Progenitor cell of endocrine pancreas (in vitro differentiated cells): ENCODE measurements around the gene ENAH. TPM values are rescaled to one million over a fixed set of nuclear protein-coding genes. Genes with fewer than 3 reads are reported as not detected.
A peak's percentile ranks its signal among the peaks of the same experiment; 100 is the strongest.

Experiments
- DNase-seq: peaks from one replicate; pipeline ENCODE4 v3.0.0; 2021; ENCODE audit warnings: low spot score; ENCODE audit not compliant: unreplicated experiment
- H3K27ac Mint-ChIP-seq: 2 replicates; pipeline ENCODE4 v1.8.0; 2021; ENCODE audit warnings: mild to moderate bottlenecking, moderate library complexity, mixed read lengths
- H3K27me3 Mint-ChIP-seq: 2 replicates; pipeline ENCODE4 v1.8.0; 2021; ENCODE audit warnings: mixed read lengths
- H3K36me3 Mint-ChIP-seq: 2 replicates; pipeline ENCODE4 v1.8.0; 2022; ENCODE audit warnings: mixed read lengths; ENCODE audit not compliant: insufficient read depth
- H3K4me1 Mint-ChIP-seq: 2 replicates; pipeline ENCODE4 v1.8.0; 2021; ENCODE audit warnings: low read depth, mixed read lengths
- H3K4me3 Mint-ChIP-seq: 2 replicates; pipeline ENCODE4 v1.8.0; 2021; ENCODE audit warnings: low read depth, mild to moderate bottlenecking, moderate library complexity, mixed read lengths
- H3K9me3 Mint-ChIP-seq: 2 replicates; pipeline ENCODE4 v1.8.0; 2021; ENCODE audit warnings: low read depth, mixed read lengths
- CTCF ChIP-seq: fragments of 200-600 bp; sonication (generic); IDR thresholded peaks from one replicate; pipeline ENCODE4 v1.5.0; 2021; ENCODE audit warnings: antibody characterized with exemption, mild to moderate bottlenecking; ENCODE audit not compliant: unreplicated experiment
- total RNA-seq: library from RNA; stranded (reverse); gene quantifications from 2 replicates; pipeline ENCODE4 v1.2.1, GENCODE V29; 2021

The ENAH gene
- total RNA-seq, 1 donor from 2014 or later = 217 TPM

GRCh38 chr1:225565847-225566246 is 87.1 kb downstream of the ENAH start:
- Mint-ChIP-seq H3K9me3 (no peaks in the 10 kb centered on the region), H3K27me3 (no peaks in the 10 kb centered on the region), H3K36me3 (peaks cover 16% of the 10 kb centered on the region), H3K27ac (peak overlapping the region; percentile 65), H3K4me1 (peaks cover 12% of the 10 kb centered on the region), H3K4me3 (no peak overlapping the region)
- no peak for DNase-seq
- no peak for TF ChIP-seq CTCF

GRCh38 chr1:225561675-225562074 is 91.2 kb downstream of the ENAH start:
- no peak overlapping the region for H3K27ac Mint-ChIP-seq
- H3K9me3 Mint-ChIP-seq = peaks cover 7% of the 10 kb centered on the region
- no peak for TF ChIP-seq CTCF
- H3K4me1 Mint-ChIP-seq = peaks cover 9% of the 10 kb centered on the region
- DNase-seq = no peak
- peaks cover 36% of the 10 kb centered on the region for H3K36me3 Mint-ChIP-seq
- H3K27me3 Mint-ChIP-seq = no peaks in the 10 kb centered on the region
- no peak overlapping the region for H3K4me3 Mint-ChIP-seq

- no peak overlapping the region for H3K27ac Mint-ChIP-seq
- H3K4me3 Mint-ChIP-seq = no peak overlapping the region
- peaks cover 34% of the 10 kb centered on the region for H3K36me3 Mint-ChIP-seq
- peaks cover 9% of the 10 kb centered on the region for H3K4me1 Mint-ChIP-seq
- no peak for TF ChIP-seq CTCF
- DNase-seq = no peak
- H3K27me3 Mint-ChIP-seq = no peaks in the 10 kb centered on the region
- peaks cover 10% of the 10 kb centered on the region for H3K9me3 Mint-ChIP-seq
These were observed 93.0 kb downstream of the ENAH start for GRCh38 chr1:225559902-225560301.

GRCh38 chr1:225559326-225559725 is 93.6 kb downstream of the ENAH start:
- H3K4me3 Mint-ChIP-seq = no peak overlapping the region
- peaks cover 10% of the 10 kb centered on the region for H3K9me3 Mint-ChIP-seq
- peaks cover 34% of the 10 kb centered on the region for H3K36me3 Mint-ChIP-seq
- H3K4me1 Mint-ChIP-seq = peaks cover 9% of the 10 kb centered on the region
- no peaks in the 10 kb centered on the region for H3K27me3 Mint-ChIP-seq
- TF ChIP-seq CTCF = no peak
- no peak for DNase-seq
- no peak overlapping the region for H3K27ac Mint-ChIP-seq

GRCh38 chr1:225556694-225557093 is 96.2 kb downstream of the ENAH start:
- H3K27me3 Mint-ChIP-seq = no peaks in the 10 kb centered on the region
- TF ChIP-seq CTCF = no peak
- H3K27ac Mint-ChIP-seq = peak overlapping the region; percentile 25
- H3K4me3 Mint-ChIP-seq = no peak overlapping the region
- DNase-seq = no peak
- H3K36me3 Mint-ChIP-seq = peaks cover 35% of the 10 kb centered on the region
- peaks cover 10% of the 10 kb centered on the region for H3K9me3 Mint-ChIP-seq
- H3K4me1 Mint-ChIP-seq = peaks cover 1% of the 10 kb centered on the region
